Tibial nerve (tissue), 3 donors: ENCODE data around the gene GULP1.

Source experiments
- CTCF ChIP-seq, 5 experiments: fragments of 200-600 bp in 3 of 5; fragments of 450-650 bp in 2 of 5; sonication (generic) in 3 of 5; IDR thresholded peaks; one replicate each; pipeline ENCODE4 v1.5.1; 2016 to 2019; ENCODE audit warnings: antibody characterized with exemption in 5 of 5, mild to moderate bottlenecking in 3 of 5, moderate library complexity in 2 of 5
- POLR2A ChIP-seq, 2 donors: fragments of 450-650 bp; IDR thresholded peaks; one replicate each; pipeline ENCODE4 v1.6.1; 2017; ENCODE audit warnings: antibody characterized with exemption in 2 of 2, mild to moderate bottlenecking in 2 of 2, moderate library complexity in 2 of 2

GRCh38 chr2:188503975-188504374 lies 212.3 kb downstream of the GULP1 start:
- TF ChIP-seq CTCF (IDR thresholded peaks at IDR 0.05) (no peak), POLR2A (IDR thresholded peaks at IDR 0.05) (no peak)
